Neural crest cell (in vitro differentiated cells): ENCODE measurements around the gene KATNIP. TPM values are rescaled to one million over a fixed set of nuclear protein-coding genes. Genes with fewer than 3 reads are reported as not detected.

Experiments used
- DNase-seq: peaks from one replicate; pipeline ENCODE4 v3.0.0; 2021; ENCODE audit warnings: low read depth, mixed read lengths, low spot score
- H3K27ac Mint-ChIP-seq: one replicate; pipeline ENCODE4 v1.8.0; 2021; ENCODE audit warnings: mild to moderate bottlenecking, mixed read lengths; ENCODE audit not compliant: unreplicated experiment
- H3K27me3 Mint-ChIP-seq: 2 replicates; pipeline ENCODE4 v1.8.0; 2021; ENCODE audit warnings: low read depth, mild to moderate bottlenecking, mixed read lengths
- H3K36me3 Mint-ChIP-seq: 2 replicates; pipeline ENCODE4 v1.8.0; 2021; ENCODE audit warnings: low read depth, mild to moderate bottlenecking, mixed read lengths
- H3K4me1 Mint-ChIP-seq: 2 replicates; pipeline ENCODE4 v1.8.0; 2021; ENCODE audit warnings: mixed read lengths
- H3K4me3 Mint-ChIP-seq: one replicate; pipeline ENCODE4 v1.8.0; 2021; ENCODE audit warnings: mild to moderate bottlenecking, mixed read lengths
- H3K9me3 Mint-ChIP-seq: 2 replicates; pipeline ENCODE4 v1.8.0; 2021; ENCODE audit warnings: mixed read lengths
- CTCF ChIP-seq: fragments of 200-600 bp; sonication (generic); conservative IDR thresholded peaks from 2 replicates; pipeline ENCODE4 v1.5.0; 2021; ENCODE audit warnings: antibody characterized with exemption, mild to moderate bottlenecking
- total RNA-seq: library from RNA; stranded (reverse); gene quantifications from 2 replicates; pipeline ENCODE4 v1.2.1, GENCODE V29; 2021

The KATNIP gene
- total RNA-seq, 1 donor from 2014 or later, result 27.6 TPM

GRCh38 chr16:27599606-27600005, 49.7 kb downstream of the KATNIP start:
- H3K27me3 Mint-ChIP-seq, result no peaks in the 10 kb centered on the region
- no peak for DNase-seq
- no peaks in the 10 kb centered on the region for H3K36me3 Mint-ChIP-seq
- no peak for TF ChIP-seq CTCF
- no peaks in the 10 kb centered on the region for H3K9me3 Mint-ChIP-seq
- H3K4me3 Mint-ChIP-seq, result no peak overlapping the region
- peaks cover 31% of the 10 kb centered on the region for H3K4me1 Mint-ChIP-seq
- H3K27ac Mint-ChIP-seq, result no peak overlapping the region

Other genes with a start within 250 kb of the KATNIP start
- gene IL4R, start 236.2 kb upstream of the KATNIP start, total RNA-seq, result 11.2 and 12.8 TPM in 2 replicates
- 0.55 and 0.79 TPM in 2 replicates for gene IL21R, start 148.0 kb upstream of the KATNIP start, total RNA-seq
- gene GTF3C1, start 231 bp upstream of the KATNIP start, total RNA-seq, result 123 and 125 TPM in 2 replicates